Activated naive CD4-positive, alpha-beta T cell treated with anti-CD3 and anti-CD28 coated beads, Interleukin-2, amount 50 U/mL, for 24 hours (primary cell): ENCODE results near the gene HSPA4.
"Not testable (repeated sequence)": the region's sequence is repeated elsewhere in the genome, so short reads cannot be mapped to it uniquely, and the experiment has no call there.

Source experiments
- H3K27ac Mint-ChIP-seq: one replicate; pipeline ENCODE4 v1.8.0; 2021; ENCODE audit warnings: mild to moderate bottlenecking, mixed read lengths
- H3K27me3 Mint-ChIP-seq: one replicate; pipeline ENCODE4 v1.8.0; 2021; ENCODE audit warnings: mixed read lengths
- H3K36me3 Mint-ChIP-seq: one replicate; pipeline ENCODE4 v1.8.0; 2021; ENCODE audit warnings: mixed read lengths
- H3K4me1 Mint-ChIP-seq: one replicate; pipeline ENCODE4 v1.8.0; 2021; ENCODE audit warnings: mixed read lengths
- H3K4me3 Mint-ChIP-seq: one replicate; pipeline ENCODE4 v1.8.0; 2021; ENCODE audit warnings: mild to moderate bottlenecking, mixed read lengths
- H3K9me3 Mint-ChIP-seq: one replicate; pipeline ENCODE4 v1.8.0; 2021; ENCODE audit warnings: mixed read lengths

HSPA4 gene

GRCh38 chr5:133121611-133122150, 69.9 kb downstream of the HSPA4 start:
- Mint-ChIP-seq H3K4me1 (no peaks in the 10 kb centered on the region), H3K9me3 (no peaks in the 10 kb centered on the region), H3K27me3 (no peaks in the 10 kb centered on the region), H3K27ac (no peak overlapping the region), H3K36me3 (no peaks in the 10 kb centered on the region), H3K4me3 (no peak overlapping the region)

- Mint-ChIP-seq H3K27me3 (no peaks in the 10 kb centered on the region), H3K36me3 (no peaks in the 10 kb centered on the region), H3K9me3 (no peaks in the 10 kb centered on the region), H3K4me3 (no peak overlapping the region), H3K27ac (no peak overlapping the region), H3K4me1 (no peaks in the 10 kb centered on the region)
These were observed 70.9 kb downstream of the HSPA4 start for GRCh38 chr5:133122711-133123110.

GRCh38 chr5:133123297-133123696, 71.5 kb downstream of the HSPA4 start:
- Mint-ChIP-seq H3K4me3 (no peak overlapping the region), H3K36me3 (no peaks in the 10 kb centered on the region), H3K27me3 (no peaks in the 10 kb centered on the region), H3K9me3 (no peaks in the 10 kb centered on the region), H3K27ac (no peak overlapping the region), H3K4me1 (no peaks in the 10 kb centered on the region)

GRCh38 chr5:133124891-133125290, 73.1 kb downstream of the HSPA4 start:
- H3K9me3 Mint-ChIP-seq, result no peaks in the 10 kb centered on the region
- H3K27ac Mint-ChIP-seq, result no peak overlapping the region
- H3K4me3 Mint-ChIP-seq, result no peak overlapping the region
- no peaks in the 10 kb centered on the region for H3K27me3 Mint-ChIP-seq
- no peaks in the 10 kb centered on the region for H3K4me1 Mint-ChIP-seq
- H3K36me3 Mint-ChIP-seq, result no peaks in the 10 kb centered on the region

GRCh38 chr5:133128066-133128465, 76.3 kb downstream of the HSPA4 start:
- Mint-ChIP-seq H3K9me3 (no peaks in the 10 kb centered on the region), H3K4me1 (no peaks in the 10 kb centered on the region), H3K4me3 (no peak overlapping the region), H3K27me3 (no peaks in the 10 kb centered on the region), H3K27ac (no peak overlapping the region), H3K36me3 (no peaks in the 10 kb centered on the region)

- Mint-ChIP-seq H3K9me3 (no peaks in the 10 kb centered on the region), H3K4me1 (no peaks in the 10 kb centered on the region), H3K36me3 (no peaks in the 10 kb centered on the region), H3K4me3 (no peak overlapping the region), H3K27me3 (no peaks in the 10 kb centered on the region), H3K27ac (no peak overlapping the region)
These were observed 77.5 kb downstream of the HSPA4 start for GRCh38 chr5:133129289-133129688.

GRCh38 chr5:133129950-133130349, 78.1 kb downstream of the HSPA4 start:
- no peaks in the 10 kb centered on the region for H3K27me3 Mint-ChIP-seq
- H3K4me1 Mint-ChIP-seq, result no peaks in the 10 kb centered on the region
- no peaks in the 10 kb centered on the region for H3K9me3 Mint-ChIP-seq
- no peaks in the 10 kb centered on the region for H3K36me3 Mint-ChIP-seq
- no peak overlapping the region for H3K27ac Mint-ChIP-seq
- no peak overlapping the region for H3K4me3 Mint-ChIP-seq

- H3K4me1 Mint-ChIP-seq, result no peaks in the 10 kb centered on the region
- no peak overlapping the region for H3K4me3 Mint-ChIP-seq
- H3K36me3 Mint-ChIP-seq, result no peaks in the 10 kb centered on the region
These were observed 78.7 kb downstream of the HSPA4 start for GRCh38 chr5:133130387-133131118.

GRCh38 chr5:133132717-133133116, 80.9 kb downstream of the HSPA4 start:
- Mint-ChIP-seq H3K36me3 (no peaks in the 10 kb centered on the region), H3K4me1 (no peaks in the 10 kb centered on the region), H3K9me3 (peaks cover 5% of the 10 kb centered on the region), H3K4me3 (no peak overlapping the region), H3K27ac (no peak overlapping the region), H3K27me3 (no peaks in the 10 kb centered on the region)

More at GRCh38 chr5:133130387-133131118, 78.7 kb downstream of the HSPA4 start:
- Mint-ChIP-seq H3K27ac (peak overlapping the region; percentile 25), H3K9me3 (no peaks in the 10 kb centered on the region), H3K27me3 (no peaks in the 10 kb centered on the region)

- not testable (repeated sequence) for H3K27me3 Mint-ChIP-seq, H3K36me3 Mint-ChIP-seq, H3K27ac Mint-ChIP-seq, H3K9me3 Mint-ChIP-seq, H3K4me1 Mint-ChIP-seq, H3K4me3 Mint-ChIP-seq
These were observed 81.4 kb downstream of the HSPA4 start for GRCh38 chr5:133133241-133133640.

GRCh38 chr5:133136890-133137289, 85.1 kb downstream of the HSPA4 start:
- H3K4me1 Mint-ChIP-seq, H3K27ac Mint-ChIP-seq, H3K4me3 Mint-ChIP-seq, H3K9me3 Mint-ChIP-seq, H3K27me3 Mint-ChIP-seq, H3K36me3 Mint-ChIP-seq: not testable (repeated sequence)

GRCh38 chr5:133140311-133140710, 88.5 kb downstream of the HSPA4 start:
- peaks cover 3% of the 10 kb centered on the region for H3K27me3 Mint-ChIP-seq
- no peaks in the 10 kb centered on the region for H3K36me3 Mint-ChIP-seq
- H3K4me3 Mint-ChIP-seq, result no peak overlapping the region
- no peaks in the 10 kb centered on the region for H3K4me1 Mint-ChIP-seq
- no peak overlapping the region for H3K27ac Mint-ChIP-seq
- H3K9me3 Mint-ChIP-seq, result peaks cover 10% of the 10 kb centered on the region

- Mint-ChIP-seq H3K9me3 (peaks cover 9% of the 10 kb centered on the region), H3K36me3 (no peaks in the 10 kb centered on the region), H3K4me3 (no peak overlapping the region), H3K27me3 (peaks cover 3% of the 10 kb centered on the region), H3K27ac (no peak overlapping the region), H3K4me1 (no peaks in the 10 kb centered on the region)
These were observed 89.9 kb downstream of the HSPA4 start for GRCh38 chr5:133141746-133142145.

GRCh38 chr5:133142782-133143181, 91.0 kb downstream of the HSPA4 start:
- H3K4me3 Mint-ChIP-seq, result no peak overlapping the region
- H3K27ac Mint-ChIP-seq, result no peak overlapping the region
- H3K27me3 Mint-ChIP-seq, result peaks cover 3% of the 10 kb centered on the region
- peaks cover 5% of the 10 kb centered on the region for H3K4me1 Mint-ChIP-seq
- H3K9me3 Mint-ChIP-seq, result peaks cover 5% of the 10 kb centered on the region
- no peaks in the 10 kb centered on the region for H3K36me3 Mint-ChIP-seq

- Mint-ChIP-seq H3K27ac (no peak overlapping the region), H3K9me3 (peaks cover 5% of the 10 kb centered on the region), H3K4me1 (peaks cover 22% of the 10 kb centered on the region), H3K36me3 (no peaks in the 10 kb centered on the region), H3K4me3 (no peak overlapping the region), H3K27me3 (peaks cover 3% of the 10 kb centered on the region)
These were observed 92.6 kb downstream of the HSPA4 start for GRCh38 chr5:133144245-133144981.

- Mint-ChIP-seq H3K36me3 (no peaks in the 10 kb centered on the region), H3K9me3 (peaks cover 5% of the 10 kb centered on the region), H3K4me3 (no peak overlapping the region)
These were observed 93.8 kb downstream of the HSPA4 start for GRCh38 chr5:133145436-133146170.

More at GRCh38 chr5:133145436-133146170, 93.8 kb downstream of the HSPA4 start:
- Mint-ChIP-seq H3K27ac (no peak overlapping the region), H3K4me1 (peaks cover 22% of the 10 kb centered on the region), H3K27me3 (peaks cover 2% of the 10 kb centered on the region)
